Putamen (tissue), 1 donor: ENCODE data around the gene SLC9A9.
"Not testable (repeated sequence)": the region's sequence is repeated elsewhere in the genome, so short reads cannot be mapped to it uniquely, and the experiment has no call there.

Experiments used
- DNase-seq: peaks from one replicate; pipeline ENCODE4 v3.0.0-alpha.2; 2016; ENCODE audit warnings: low spot score

SLC9A9 gene

GRCh38 chr3:143283432-143284128 is 564.7 kb downstream of the SLC9A9 start:
- no peak for DNase-seq

- DNase-seq = no peak
These were observed 567.3 kb downstream of the SLC9A9 start for GRCh38 chr3:143280984-143281383.

GRCh38 chr3:143279567-143279966 is 568.7 kb downstream of the SLC9A9 start:
- not testable (repeated sequence) for DNase-seq

GRCh38 chr3:143278721-143279120 is 569.5 kb downstream of the SLC9A9 start:
- DNase-seq = no peak

- DNase-seq = no peak
These were observed 570.7 kb downstream of the SLC9A9 start for GRCh38 chr3:143277531-143277930.

GRCh38 chr3:143276592-143276991 is 571.7 kb downstream of the SLC9A9 start:
- DNase-seq = no peak

- no peak for DNase-seq
These were observed 574.1 kb downstream of the SLC9A9 start for GRCh38 chr3:143273975-143274690.

- no peak for DNase-seq
These were observed 577.1 kb downstream of the SLC9A9 start for GRCh38 chr3:143271136-143271535.

GRCh38 chr3:143269741-143270140 is 578.5 kb downstream of the SLC9A9 start:
- no peak for DNase-seq

- no peak for DNase-seq
These were observed 580.3 kb downstream of the SLC9A9 start for GRCh38 chr3:143267989-143268388.

GRCh38 chr3:143266927-143267326 is 581.3 kb downstream of the SLC9A9 start:
- DNase-seq = no peak

- no peak for DNase-seq
These were observed 581.8 kb downstream of the SLC9A9 start for GRCh38 chr3:143266511-143266910.

GRCh38 chr3:143265501-143266070 is 582.7 kb downstream of the SLC9A9 start:
- DNase-seq = no peak

GRCh38 chr3:143263852-143264513 is 584.3 kb downstream of the SLC9A9 start:
- DNase-seq = no peak

- DNase-seq = no peak
These were observed 586.4 kb downstream of the SLC9A9 start for GRCh38 chr3:143261848-143262247.

- DNase-seq = no peak
These were observed 589.6 kb downstream of the SLC9A9 start for GRCh38 chr3:143258692-143259091.

- DNase-seq = no peak
These were observed 591.9 kb downstream of the SLC9A9 start for GRCh38 chr3:143256416-143256815.

- DNase-seq = no peak
These were observed 592.5 kb downstream of the SLC9A9 start for GRCh38 chr3:143255739-143256138.

GRCh38 chr3:143252931-143253330 is 595.3 kb downstream of the SLC9A9 start:
- DNase-seq = no peak

GRCh38 chr3:143249014-143249413 is 599.3 kb downstream of the SLC9A9 start:
- DNase-seq = no peak

- DNase-seq = no peak
These were observed 601.2 kb downstream of the SLC9A9 start for GRCh38 chr3:143247073-143247472.

GRCh38 chr3:143245692-143246091 is 602.6 kb downstream of the SLC9A9 start:
- DNase-seq = no peak
